HG02642 (cell line): ENCODE results near the gene COG8.

ENCODE experiments used
- ATAC-seq: cut with Tn5 transposase; IDR thresholded peaks from one replicate; pipeline ENCODE4 v1.9.1; 2021; ENCODE audit warnings: mild to moderate bottlenecking; ENCODE audit not compliant: unreplicated experiment, poor library complexity

The COG8 gene

DNA sequence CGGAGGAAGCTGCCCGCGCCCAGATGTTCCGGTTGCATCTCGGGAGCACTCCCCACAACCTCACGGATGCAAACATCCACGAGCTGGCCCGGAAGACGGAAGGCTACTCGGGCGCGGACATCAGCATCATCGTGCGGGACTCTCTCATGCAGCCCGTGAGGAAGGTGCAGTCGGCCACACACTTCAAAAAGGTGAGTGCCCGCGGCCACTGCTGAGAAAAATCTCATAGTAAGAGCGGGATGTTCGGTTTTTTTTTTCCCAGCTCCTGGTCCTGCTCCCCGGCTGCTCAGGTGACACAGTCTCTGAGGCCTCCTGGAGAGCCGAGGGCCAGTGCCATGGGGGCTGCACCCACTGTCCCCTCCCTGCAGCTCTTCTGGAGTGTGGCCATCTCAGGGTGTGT is 18.3 kb downstream of the COG8 start:
- ATAC-seq: no peak

DNA sequence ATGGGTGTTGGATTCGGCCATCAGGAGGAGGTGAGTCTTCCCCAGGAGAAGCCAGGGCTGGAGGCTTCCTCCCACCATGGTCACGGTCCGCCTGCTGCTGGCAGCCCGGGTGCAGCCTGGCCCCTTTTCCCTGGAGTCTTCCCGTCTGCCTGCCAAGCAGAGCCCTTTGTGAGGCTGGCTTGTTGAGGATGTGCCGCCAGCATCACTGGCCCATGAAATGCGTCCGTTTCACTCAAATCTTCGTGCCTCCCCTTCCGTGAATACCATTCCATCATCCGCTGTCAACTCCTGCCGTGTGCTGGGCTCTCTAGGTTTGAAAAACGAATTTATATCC is 18.7 kb downstream of the COG8 start:
- ATAC-seq: no peak

DNA sequence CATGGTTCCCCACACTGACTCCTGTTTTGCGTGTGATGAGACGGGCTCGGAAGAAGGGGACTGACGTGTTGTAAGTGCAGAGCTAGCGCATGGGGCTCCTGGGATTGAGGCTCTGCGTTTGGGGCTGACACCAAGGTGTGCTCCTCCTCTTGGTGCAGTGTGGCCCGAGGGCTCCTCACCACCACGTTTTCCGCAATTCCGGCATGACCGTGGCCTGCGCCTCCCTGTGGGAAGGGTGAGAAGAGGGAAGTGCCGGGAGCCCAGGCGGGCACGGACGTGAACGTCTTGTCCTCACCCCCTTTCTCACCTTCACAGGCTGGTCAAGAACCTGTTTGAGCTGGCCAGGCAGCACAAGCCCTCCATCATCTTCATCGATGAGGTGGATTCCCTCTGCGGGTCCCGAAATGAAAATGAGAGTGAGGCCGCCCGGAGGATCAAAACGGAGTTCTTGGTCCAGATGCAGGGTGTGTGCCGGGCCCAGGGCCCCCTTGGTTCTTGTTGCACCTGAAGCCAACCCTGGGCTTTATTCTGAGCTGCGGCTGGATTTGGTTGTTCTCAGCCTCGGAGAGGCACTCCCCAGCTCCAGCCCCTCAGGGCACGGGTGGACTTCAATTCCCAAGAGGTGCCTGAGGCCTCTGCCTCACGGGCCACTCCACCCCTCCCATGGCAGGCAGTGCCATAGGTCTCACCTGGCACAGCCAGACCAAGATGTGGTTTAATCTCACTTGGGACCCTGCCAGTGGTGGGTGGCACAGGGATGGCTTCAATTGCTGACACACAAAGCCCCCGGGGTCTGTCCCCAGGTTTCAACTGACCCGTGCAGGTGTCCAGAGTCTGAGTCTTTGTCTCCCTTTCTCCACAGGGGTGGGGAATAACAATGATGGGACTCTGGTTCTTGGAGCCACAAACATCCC is 19.3 kb downstream of the COG8 start:
- ATAC-seq: no peak

DNA sequence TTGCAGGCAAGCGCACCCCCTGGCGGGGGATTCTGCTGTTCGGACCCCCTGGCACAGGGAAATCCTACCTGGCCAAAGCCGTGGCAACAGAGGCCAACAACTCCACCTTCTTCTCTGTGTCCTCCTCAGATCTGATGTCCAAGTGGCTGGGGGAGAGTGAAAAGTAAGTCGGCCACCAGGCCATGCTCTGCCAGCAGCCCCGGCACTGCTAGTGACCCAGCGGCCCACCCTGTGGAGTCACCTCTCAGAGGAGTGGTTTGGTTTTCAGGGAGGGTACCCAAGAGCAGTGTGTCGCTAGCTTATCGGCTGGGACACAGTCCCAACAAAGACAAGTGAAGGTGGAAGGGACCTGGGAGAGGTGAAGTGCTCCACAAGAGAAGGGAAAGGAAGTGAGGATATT is 20.0 kb downstream of the COG8 start:
- ATAC-seq: no peak

DNA sequence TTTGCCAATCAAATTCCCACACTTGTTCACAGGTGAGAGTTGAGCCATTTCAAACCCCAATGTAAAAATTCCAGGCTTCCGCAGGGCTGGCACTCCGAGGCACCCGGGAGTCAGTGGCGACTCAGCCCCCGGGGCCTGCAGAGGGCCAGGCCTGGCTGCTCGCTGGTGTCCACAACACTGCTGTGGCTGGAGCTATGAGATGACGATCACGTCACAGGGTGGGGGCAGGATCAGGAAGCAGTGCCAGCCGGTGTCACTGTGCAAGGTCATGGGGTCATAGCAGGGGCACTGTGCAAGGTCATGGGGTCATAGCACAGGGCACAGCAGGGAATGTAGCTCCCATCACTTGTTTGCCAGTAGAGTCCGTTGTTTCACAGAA is 20.5 kb downstream of the COG8 start:
- ATAC-seq: no peak

DNA sequence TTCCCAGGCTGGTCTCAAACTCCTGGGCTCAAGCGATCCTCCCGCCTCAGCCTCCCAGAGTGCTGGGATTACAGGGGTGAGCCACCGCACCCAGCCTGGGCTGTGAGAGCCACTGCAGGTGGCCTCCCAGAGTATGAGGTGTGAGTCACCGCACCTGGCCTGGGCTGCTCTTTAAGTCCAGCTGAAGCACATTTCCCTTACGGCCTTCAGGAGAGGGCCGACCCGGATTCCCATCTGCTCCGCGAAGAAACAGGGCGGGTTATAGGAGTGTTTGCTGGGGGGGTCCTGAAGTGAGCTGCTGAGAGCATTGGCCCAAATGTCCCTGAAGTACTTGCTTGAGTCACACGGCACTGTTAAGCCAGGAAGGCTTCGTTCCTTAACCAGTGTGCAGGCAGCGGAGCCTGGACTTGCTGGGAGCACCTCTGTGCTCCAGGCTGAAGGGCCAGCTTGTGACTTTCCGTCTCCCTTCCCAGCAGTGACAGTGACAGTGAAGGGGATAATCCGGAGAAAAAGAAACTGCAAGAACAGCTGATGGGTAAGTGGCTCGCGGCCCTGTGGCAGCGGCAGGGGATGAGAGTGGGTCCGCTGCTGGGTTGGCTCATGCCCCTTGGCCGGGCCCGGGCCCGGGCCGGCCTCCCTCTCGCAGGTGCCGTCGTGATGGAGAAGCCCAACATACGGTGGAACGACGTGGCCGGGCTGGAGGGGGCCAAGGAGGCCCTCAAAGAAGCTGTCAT is 21.0 kb downstream of the COG8 start:
- no peak for ATAC-seq

DNA sequence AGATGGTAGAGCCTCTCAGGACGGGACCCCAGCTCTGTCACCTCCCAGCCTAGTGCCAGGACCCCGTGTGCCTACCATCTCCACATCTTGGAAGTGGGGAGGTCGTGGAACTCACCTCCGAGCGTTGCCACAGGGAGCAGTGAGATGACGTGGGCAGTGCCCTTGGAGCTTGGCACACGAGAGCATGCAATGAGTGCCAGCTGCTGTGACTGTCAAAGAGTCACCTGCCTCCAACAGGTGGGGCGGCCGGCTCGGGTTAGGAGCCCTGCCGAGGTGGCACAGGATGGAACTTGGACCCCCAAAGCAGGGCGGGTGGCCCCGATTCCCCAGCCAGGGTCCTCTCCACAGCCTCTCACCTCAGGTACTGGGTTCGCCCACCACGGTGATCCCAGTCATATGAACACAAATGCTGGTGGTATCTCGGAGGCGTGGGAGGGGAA is 22.7 kb downstream of the COG8 start:
- ATAC-seq: no peak

DNA sequence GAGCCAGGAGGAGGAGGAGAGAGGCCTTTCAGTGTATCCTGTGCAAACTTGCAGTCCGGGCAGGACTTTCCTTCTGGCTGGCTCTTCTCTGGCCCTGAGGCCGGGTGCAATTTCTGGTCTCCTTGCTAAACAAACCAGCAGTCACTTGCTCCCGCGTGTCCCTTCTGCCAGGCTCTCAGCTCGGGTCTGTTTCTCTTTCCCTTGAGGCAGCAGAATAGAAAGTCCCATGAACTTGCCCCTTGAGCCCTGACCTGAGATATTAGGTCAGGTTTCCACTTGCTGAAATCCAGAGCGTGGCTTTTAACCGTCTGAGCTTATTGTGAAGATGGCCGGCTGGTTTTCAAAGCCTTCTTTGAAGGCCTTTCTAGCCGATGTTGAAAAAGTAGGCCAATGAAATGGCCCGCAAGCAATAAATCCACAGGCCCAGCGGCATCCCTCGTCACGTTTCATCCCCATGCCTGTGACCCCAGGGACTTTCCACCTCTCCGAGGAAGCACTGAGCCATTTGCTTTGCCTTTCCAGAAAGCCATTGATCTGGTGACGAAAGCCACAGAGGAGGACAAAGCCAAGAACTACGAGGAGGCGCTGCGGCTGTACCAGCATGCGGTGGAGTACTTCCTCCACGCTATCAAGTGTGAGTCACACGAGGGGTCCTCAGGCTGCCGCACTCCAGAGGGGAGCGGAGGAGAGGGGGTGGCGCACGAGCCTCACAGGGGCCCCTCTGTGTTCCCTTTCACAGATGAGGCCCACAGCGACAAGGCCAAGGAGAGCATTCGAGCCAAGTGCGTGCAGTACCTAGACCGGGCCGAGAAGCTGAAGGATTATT is 23.7 kb downstream of the COG8 start:
- ATAC-seq: no peak

DNA sequence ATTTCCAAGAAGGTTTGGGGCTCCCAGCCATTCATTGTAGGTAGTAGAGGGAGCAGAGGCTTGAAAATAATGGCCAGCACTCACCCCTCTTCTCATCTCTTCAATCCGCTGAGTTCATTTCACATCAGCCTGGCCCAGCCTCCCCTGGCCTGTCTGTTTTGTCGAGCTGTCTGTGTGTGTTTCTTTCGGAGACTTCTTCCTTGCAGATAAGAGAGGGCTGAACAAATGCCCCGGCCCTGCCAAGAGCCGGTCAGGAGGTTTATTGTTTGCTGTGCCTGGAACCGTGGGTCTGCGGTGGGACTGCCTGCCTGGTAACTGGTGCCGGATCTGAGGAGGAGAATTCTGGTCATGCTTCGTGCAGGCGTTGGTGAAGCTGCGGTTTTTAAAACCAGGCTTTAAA is 24.8 kb downstream of the COG8 start:
- ATAC-seq: no peak

DNA sequence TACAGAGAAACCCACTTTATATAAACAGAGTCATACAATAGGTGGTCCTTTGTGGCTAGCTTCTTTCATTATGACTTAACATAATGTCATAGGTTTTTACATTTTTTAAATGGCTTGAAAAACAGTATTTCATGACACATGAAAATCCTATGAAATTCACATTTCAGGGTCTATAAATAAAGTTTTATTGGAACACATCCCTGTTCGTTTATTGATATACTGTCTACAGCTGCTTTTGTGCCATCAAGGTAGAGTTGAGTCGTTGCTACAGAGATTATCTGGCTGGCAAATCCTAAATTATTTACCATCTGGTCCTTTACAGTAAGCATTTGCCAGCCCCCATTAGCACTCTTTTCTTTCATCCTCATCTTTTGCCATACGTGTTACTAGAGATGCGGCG is 25.9 kb downstream of the COG8 start:
- no peak for ATAC-seq

DNA sequence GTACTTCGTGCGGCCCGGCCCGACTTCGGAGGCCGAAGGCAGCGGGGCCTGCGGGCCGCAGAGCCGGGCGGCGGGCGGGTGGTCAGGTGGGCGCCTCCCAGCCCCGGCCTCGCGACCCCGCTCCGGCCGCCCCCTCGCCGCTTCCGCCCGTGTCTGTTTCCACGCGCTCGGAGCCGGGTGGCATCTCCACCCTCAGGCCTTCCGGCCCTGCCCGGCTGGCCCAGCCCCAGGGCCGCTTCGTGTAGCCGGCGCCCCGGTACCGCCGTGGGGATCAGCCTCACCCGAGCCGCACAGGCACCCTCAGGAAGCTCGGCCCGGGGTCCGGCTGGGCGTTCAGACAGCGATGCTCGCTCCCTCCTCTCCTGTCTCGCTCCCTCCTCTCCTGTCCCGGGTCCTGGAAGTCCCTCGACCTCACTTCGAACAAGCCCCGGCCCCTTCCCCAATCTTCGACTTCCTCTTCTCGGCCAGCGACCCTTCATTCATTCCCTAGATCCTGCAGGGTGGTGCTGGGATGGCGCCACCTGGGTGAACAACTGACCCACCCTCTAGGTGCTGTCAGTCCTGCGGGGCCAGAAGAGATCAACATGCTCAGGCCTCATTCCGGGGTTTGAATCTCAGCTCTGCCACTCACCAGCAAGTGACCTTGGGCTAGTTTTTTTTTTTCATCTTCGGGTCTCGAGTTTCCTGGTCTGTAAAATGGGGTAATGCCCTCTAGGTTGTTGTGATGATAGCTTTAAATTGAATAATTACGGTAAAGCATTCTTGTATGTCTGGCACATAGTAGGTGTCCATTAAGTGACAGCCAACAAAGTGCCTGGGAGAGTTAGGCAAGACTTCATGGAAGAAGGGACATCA is 27.6 kb downstream of the COG8 start:
- peak; percentile 53 for ATAC-seq

DNA sequence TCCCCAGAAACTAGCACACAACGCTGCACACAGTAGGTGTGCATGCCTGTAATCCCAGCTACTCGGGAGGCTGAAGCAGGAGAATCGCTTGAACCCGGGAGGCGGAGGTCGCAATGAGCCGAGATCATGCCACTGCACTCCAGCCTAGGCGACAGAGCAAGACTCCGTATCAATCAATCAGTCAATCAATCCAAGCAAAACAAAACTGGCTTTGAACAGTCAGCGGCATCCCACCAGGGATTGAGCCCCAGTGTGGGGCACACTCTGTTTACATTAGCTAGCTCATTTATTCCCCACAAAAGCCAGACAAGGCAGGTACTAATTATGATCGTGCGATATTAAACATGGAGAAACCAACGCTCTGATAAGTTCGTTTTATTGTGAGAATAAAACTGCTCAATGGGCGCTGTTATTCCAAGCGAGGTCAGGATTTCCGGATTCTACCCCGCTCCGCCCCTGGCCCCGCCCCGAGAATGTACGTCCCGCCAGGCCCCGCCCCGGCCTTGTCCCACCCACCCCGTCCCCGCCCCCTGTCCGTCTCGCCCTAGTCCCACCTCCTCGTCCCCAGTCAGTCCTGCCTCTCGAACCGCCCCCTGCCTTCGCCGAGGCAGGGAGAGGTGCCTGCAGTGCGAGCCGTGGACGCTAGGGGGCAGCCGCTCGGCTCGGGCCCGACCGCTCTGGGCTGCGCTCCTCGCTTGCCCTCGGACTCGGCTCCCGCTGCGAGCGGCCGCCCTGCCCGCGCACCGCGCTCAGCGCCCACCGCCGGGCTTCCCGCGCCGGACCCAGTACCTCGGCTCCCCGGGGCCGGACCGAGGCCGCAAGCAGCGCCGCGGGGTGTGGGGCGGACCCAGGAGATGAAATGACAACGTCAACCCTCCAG is 28.5 kb downstream of the COG8 start, which contains the start of gene VPS4A:
TSS of gene VPS4A (plus strand) at position 698 of the 880 bp plus-strand sequence. CDS start at position 860, 162 bp downstream.
- ATAC-seq: peak; percentile 95

DNA sequence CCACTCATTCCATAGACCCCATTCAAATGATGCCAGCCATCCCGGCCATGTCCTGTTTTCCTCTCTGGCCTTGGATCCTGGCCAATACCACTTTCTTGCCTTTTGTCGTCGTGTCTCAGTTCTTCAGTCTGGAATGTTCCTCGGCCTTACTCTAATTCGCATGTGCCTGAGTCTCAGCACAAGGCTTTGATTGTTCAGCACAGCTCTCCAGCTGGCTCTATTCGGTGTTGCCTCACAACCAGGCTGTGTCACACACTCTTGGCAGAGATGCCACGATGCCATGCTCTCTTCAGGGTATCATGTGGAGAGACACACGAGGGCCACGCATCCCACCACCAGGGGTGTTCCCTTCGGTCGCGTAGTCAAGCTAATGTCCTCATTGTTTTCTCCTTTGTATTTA is 30.0 kb downstream of the COG8 start:
- no peak for ATAC-seq

DNA sequence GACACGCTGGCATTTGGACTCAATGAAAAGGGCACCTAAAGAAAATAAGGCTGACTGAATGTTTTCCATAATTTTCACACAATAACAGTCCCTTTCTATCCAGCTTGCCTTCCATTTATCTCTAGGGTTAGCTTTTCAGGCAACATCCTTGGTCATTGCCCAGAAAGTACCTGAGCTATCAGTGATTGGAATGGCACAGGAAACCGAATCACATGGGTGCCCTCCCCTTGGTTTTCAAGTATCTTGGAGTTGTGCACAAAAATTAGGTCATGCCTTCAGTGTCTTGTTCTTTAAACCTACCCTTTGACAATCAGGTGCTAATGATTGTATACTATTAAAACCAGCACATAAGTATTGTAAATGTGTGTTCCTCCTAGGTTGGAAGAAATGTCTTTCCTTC is 31.5 kb downstream of the COG8 start:
- no peak for ATAC-seq

DNA sequence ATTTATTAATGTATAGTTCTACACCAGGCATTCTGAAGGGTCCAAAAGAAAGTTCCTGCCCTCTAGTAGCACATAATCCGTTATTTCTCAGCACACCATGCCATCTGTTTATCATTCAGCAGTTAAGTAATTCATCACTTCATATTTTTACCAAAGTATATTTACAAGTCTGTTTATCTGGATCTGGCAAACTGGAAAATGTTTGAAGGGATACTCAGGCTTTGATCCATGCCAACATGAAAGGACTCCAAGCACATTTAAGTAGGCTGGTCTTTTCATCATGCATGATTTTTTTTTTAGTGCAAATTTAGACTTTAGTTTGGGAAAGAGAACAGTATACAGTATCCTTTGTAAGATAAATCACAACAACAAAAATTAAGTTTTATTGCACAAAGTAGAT is 32.3 kb downstream of the COG8 start:
- no peak for ATAC-seq

DNA sequence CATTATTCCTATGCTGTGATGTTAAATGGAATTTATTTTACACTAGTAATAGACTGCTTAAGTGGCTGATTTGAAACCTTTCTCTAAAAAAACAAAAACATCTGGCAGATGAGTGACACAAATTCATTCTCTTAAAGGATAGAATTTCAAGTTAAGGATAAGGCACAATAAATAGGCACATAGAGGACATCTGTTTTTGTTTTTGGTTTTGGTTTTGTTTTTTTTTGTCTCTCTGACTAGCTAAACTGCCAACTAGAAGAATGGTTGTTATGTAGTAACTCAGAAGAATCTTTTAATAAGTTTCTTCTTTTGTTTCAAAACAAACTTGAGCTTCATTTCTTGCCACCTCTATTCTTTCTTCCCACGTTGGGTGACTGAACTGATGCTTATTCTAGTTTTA is 33.3 kb downstream of the COG8 start:
- ATAC-seq: no peak

DNA sequence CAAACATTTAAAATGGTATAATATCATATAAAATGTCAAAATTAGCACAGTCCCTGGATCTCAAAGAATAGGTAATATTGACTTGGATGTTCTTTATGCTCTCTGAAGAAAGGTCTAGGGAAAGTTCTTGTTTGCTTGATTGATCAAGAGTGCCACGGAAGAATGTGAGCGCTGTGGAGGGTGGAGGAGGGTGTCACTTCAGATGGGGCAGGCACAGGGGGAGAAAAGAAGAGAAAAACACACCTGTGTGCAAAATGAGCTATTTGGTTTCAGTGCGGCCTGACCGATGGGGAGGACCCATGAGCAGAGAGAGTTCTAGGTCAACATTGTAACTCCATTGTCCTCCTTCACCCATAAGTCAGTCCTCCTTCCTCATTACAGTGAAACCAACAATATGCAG is 37.1 kb downstream of the COG8 start:
- ATAC-seq: no peak

DNA sequence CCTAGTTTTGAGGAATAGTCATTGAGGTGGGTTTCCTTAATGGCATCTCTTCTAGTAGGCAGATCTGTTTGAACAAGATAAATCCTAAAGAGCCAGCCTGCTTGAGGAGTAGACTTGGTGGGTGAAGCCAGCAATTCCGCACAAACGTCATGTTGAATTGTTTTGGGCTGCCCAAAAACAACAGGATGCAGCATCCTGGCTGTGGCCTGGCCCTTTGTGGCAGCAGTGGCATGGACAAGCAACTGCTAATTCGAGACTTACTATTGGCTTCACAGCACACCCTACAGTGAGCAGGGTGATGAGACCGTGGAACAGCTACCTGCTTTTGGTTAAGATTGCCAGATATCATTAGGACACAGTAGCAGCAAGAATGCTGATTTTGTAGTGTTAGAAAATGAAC is 37.5 kb downstream of the COG8 start:
- no peak for ATAC-seq

DNA sequence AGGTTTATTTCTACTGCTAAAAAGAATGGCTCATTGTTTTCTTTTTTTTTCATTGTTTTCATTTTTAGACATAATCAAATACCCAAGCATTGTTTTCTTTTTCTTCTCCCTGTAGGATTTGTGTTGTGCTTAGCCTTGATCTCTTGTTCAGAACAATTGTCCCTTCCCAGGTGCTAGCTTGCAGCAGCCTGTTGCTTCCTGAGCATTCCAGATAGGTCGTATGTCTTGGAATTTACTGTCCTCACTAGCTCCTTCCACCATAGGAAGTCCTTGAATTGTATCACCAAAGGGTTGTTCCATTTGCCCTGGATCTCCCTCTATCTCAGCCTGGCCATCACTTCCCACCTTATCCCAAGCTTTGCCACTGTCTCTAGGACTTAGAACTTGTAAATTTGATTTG is 38.2 kb downstream of the COG8 start:
- ATAC-seq: no peak
